NK-92 (cell line): Measurements from ENCODE around the gene OR52L1.
"Not testable (repeated sequence)": the region's sequence is repeated elsewhere in the genome, so short reads cannot be mapped to it uniquely, and the experiment has no call there.

Source experiments
- DNase-seq: peaks from one replicate; lab custom pipeline; 2025; ENCODE audit not compliant: unreplicated experiment; lab: John Stamatoyannopoulos, UW

Gene OR52L1

DNA sequence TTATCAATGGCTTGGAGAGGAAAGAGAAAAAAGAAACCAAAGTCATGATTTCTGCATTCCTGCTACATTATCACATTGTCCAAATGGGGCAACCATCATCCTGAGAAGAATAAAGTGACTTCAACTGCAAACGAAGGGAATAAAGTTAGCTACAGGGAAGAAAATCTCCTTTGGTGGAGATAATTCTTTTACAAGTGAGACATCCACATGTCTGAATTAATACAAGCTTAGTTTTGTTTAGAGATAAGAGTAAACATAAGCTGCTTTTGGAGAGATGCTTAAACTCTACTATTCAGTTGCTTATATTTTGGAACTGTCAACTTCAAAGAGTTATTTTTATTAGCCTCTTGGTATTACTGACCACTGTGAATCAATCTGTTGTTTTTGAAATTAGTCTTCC lies at the start of gene OR52L1:
TSS of gene OR52L1 (minus strand) at position 101 of the 400 bp plus-strand sequence. CDS start at position 46, 55 bp downstream.
- DNase-seq, result no peak

DNA sequence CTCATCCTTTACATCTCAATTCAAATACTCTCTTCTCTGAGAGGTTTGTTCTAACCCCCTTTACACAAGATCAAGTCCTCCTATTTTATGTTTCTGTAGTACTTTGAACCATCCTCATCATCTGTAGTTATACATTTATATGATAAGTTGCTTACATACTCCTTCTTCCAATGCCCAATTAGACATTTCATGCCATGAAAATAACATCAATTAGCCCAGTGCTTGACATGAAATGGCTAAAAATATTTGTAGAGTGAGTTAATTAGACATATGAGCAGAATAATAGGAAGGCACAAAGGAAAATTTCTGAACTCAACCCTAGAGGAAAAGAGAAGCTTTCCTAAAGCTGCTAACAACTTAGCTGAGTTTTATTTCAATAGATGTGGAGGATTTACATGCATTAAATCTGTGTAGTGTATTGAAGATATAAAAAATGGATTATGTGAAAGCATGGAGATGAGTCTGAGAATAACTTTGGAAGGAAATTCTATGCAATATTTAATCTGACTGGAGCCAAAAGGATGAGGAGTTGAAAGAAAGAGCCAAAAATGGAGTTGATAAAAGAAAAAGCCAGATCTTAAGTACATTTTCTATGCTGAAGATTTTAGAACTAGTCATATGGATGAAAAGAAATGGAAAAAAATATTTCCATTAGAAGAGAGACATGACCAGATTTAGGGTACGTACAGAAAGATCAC lies 44.1 kb upstream of the OR52L1 start, which contains the start of gene OR56A1:
TSS of gene OR56A1 (minus strand) at position 51 of the 698 bp plus-strand sequence. CDS start 3,066 bp downstream, outside the sequence.
- no peak for DNase-seq

- DNase-seq, result no peak
These were observed 40.7 kb upstream of the OR52L1 start for GRCh38 chr11:6027501-6027900.

- no peak for DNase-seq
These were observed 38.3 kb upstream of the OR52L1 start for GRCh38 chr11:6025056-6025455.

- no peak for DNase-seq
These were observed 36.2 kb upstream of the OR52L1 start for GRCh38 chr11:6022956-6023355.

- no peak for DNase-seq
These were observed 26.3 kb upstream of the OR52L1 start for GRCh38 chr11:6013042-6013441.

DNA sequence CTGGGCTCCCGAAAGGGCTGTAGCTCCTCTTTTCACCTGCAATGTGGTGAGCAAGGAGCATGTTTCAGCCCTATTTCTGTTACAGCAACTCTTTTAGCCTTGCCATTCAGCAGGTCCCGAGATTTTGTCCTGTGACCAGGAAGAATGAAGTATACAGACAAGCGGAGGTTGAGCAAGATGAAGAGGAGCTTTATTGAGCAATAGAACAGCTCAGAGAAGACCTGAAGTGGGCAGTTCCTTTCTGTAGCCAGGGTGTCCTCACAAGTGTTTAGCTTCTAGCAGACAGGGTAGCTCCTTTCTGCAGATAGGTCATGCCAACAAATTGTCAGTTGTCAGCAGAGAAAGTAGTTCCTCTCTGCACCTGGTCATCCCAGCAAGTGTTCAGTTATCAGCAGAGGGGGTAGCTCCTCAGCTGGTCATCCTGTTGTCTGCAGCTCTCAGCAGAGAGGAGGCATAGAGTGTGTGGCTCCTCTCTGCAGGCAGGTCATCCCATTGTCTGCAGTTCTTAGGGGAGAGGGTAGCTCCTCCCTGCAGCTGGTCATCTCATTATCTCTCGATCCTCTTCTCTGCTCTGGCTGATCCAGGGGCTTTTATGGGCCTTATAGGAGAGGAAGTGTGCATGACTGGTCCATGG lies 25.4 kb upstream of the OR52L1 start:
- DNase-seq, result no peak

DNA sequence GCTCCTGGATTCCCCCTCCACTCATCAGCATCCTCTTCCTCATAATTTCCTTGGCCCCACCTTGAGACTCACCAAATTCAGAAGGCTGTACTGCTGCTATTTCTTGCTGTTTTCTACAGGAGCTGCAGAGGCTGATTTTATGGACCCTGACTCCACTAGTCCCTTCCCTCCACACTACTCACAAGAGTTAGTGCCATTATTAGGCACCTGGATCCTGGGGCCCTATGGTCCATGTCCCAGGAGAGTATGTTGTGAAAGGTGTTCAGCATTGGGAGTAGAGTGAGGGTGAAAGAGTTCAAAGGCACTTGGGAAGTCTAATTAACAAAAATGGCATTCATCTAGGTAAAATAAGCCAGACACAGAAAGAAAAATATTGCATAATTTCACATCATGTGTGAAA lies 20.1 kb upstream of the OR52L1 start, which contains the start of gene OR56A4:
TSS of gene OR56A4 (minus strand) at position 101 of the 400 bp plus-strand sequence. CDS start 3,954 bp downstream, outside the sequence.
- no peak for DNase-seq

DNA sequence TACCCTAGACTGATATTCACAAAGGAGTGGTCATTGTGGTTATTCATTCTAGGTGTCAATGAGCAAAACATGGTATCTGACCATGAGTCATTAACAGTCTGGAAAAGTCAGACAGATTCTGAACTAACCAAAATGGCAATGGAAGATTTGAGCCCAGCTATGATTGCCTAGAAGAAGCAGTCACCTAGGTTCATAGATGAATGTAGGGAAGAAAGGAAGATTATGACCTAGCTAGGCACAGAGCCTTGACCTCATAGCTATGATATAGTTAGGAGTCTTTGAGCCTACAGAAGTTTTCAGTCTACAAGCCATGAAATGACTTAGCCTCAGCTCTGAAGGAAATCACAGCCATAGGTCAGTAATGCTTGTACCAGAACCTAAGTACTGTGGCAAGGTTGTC lies 19.6 kb upstream of the OR52L1 start:
- DNase-seq, result no peak

- no peak for DNase-seq
These were observed 15.5 kb upstream of the OR52L1 start for GRCh38 chr11:6002202-6002699.

DNA sequence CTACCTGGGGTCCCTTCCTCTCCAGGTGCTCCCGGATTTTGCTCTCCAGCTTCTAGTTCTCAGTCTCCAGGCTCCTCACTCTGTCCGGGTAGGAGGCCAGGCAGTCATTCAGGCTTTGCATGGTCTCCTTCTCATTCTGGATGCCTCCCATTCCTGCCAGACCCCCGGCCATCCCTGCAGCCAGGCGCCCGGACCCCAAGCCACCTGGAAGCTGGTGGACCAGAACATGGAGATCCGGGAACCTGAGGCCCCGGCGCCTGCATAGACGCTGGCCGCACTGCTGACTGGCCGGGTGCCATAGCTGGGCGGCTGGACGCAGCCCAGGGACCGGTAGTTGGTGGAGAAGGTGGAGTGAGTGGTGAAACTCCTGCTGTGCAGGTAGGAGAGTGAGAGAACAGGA lies 8.0 kb upstream of the OR52L1 start:
- DNase-seq, result no peak

- DNase-seq, result no peak
These were observed 5.9 kb upstream of the OR52L1 start for GRCh38 chr11:5992604-5993251.

DNA sequence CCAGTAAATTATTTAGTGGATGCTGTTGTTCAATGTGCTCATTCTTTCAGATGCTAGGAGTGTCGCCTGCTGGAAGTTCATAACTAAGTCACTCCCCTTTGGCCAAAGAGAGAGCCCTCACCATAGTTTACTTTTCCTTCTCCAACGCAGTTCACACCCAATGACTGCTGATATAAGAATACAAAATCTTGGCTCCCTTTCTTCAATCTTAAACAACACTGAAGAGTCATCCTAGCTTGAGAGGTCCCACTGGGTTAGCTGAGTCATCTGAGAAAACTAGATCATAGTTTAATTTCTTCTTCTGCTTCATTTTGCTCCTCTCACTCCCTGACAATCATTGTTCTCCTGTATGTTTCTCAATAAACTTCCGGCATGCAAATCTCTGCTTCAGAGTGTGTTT lies 5.4 kb upstream of the OR52L1 start:
- DNase-seq, result no peak

GRCh38 chr11:5989203-5989602 lies 2.4 kb upstream of the OR52L1 start:
- DNase-seq, result no peak

DNA sequence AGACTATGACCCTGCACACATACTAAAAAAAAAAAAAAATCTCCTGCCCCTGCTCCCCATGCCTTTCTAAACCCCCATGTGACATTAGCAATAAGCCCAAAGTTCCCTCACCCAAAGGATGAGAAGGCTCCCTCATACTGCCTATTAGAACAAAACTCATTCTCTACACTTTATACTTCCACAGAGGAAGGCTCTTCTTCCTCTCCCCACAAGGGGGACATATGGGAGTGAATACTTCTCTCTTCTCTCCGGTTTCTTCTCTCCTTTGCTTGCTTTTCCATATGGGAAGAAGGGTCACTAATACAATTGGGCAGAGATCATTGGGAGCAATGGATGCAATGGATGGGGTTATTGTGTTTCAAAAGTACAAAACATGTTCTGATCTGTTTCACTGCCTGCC lies 3.3 kb downstream of the OR52L1 start:
- DNase-seq, result no peak

- no peak for DNase-seq
These were observed 13.3 kb downstream of the OR52L1 start for GRCh38 chr11:5973530-5973929.

DNA sequence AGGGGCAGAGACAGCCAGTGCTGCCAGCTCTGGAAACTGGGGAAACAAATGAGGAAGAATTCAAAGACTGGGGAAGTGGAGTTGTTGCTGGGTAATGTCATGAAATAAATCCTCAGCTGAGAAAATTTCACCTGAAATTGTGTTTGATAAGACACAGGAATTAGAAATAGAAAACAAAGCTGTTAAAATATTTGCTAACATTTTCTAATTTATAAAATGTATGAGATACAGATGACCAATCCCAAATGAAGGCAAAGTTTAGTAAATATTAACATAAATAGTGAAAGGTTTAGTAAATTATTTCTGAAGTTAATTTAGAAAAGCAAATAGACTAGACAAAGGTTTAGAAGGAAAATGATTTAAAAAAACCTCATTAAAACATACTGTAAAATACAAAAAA lies 18.4 kb downstream of the OR52L1 start, which contains the start of gene OR56A5:
TSS of gene OR56A5 (minus strand) at position 101 of the 400 bp plus-strand sequence. CDS start at position 101, 0 bp downstream.
- no peak for DNase-seq

DNA sequence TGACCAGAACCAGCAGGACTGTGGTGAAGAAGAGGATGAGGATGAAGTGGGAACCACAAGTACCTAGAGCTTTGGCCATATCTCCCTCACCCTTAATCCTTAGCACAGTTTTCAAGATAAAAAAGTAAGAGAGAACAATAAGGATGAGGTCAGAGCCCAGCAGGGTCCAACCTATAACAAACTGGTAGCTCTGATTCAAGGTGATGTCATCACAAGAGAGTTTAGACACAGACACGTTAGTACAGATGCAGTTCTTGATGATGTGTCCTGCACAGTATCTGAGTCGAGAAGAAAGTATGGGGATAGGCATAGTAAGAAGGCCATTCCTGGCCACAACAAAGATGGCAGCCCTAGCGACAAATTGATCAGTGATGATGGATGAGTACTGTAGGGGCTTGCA lies 19.1 kb downstream of the OR52L1 start:
- no peak for DNase-seq

DNA sequence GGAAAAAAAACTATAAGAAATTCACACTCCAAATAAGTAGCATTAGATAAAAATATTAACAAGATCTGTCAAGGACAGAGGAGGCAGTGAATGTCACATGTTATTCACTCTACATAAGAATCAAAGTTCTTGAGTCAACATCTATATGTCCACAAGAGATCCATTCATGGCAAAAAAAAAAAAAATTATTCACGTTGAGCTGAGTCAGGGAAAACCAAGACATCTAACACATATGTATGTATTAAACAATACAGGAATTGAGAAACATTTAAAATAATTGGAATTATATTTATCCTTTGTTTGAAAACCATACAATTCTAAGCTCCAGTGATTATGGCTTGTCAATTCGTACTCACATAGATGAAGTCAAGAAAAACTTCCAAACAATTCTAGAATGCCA lies 19.8 kb downstream of the OR52L1 start:
- no peak for DNase-seq

DNA sequence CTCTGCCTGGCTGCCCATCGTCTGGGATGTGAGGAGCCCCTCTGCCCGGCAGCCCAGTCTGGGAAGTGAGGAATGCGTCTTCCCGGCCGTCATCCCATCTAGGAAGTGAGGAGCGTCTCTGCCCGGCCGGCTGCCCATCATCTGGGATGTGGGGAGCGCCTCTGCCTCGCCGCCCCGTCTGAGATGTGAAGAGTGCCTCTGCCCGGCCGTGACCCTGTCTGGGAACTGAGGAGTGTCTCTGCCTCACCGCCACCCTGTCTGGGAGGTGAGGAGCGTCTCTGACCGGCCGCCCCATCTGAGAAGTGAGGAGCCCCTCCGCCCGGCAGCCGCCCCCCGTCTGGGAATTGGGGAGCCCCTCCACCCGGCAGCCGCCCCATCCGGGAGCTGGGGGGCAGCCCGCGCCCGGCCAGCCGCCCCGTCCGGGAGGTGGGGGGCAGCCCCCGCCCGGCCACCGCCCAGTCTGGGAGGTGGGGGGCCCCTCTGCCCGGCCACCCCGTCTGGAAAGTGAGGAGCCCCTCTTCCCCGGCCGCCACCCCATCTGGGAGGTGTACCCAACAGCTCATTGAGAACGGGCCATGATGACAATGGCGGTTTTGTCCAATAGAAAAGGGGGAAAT lies 26.0 kb downstream of the OR52L1 start:
- DNase-seq, result not testable (repeated sequence)

DNA sequence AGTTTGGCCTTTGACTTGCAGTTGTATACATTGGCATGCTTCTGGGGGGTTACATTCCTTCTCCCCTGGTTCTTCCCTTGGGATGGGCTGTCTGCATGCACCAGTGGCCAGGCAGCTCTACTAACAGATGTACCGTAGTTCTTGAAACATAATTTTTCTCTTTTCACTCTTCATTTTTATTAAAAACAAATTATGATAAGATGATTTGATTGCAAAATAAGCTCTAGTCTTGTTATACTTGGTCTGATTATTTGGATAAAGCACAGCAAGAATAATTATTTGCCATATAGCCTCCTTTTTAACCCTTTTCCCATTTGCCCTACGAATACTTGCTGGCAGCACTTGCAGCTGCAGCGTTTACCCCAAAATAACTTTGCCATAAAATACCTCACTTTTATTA lies 31.2 kb downstream of the OR52L1 start:
- no peak for DNase-seq
